Activated CD8-positive, alpha-beta memory T cell treated with anti-CD3 and anti-CD28 coated beads, Interleukin-2, amount 10 ng/mL, durations not matched to agents 7 days and 5 days (primary cell): ENCODE results near the gene KMT2C. TPM values are rescaled to one million over a fixed set of nuclear protein-coding genes. Genes with fewer than 3 reads are reported as not detected.
"Not testable (repeated sequence)": the region's sequence is repeated elsewhere in the genome, so short reads cannot be mapped to it uniquely, and the experiment has no call there.

ENCODE experiments used
- ATAC-seq: fragments of 150-1000 bp; cut with Tn5 transposase; one replicate; pipeline ENCODE4 v1.10.0; 2021; ENCODE audit warnings: moderate library complexity
- CTCF ChIA-PET: fragments of 350-600 bp; sonication (Branson Sonifier 250); formaldehyde crosslinking; loops from one replicate; lab custom pipeline; 2021; ENCODE audit warnings: antibody characterized with exemption; lab: Charles Lee
- DNase-seq: peaks from one replicate; pipeline ENCODE4 v3.0.0-alpha.2; 2020
- H3K27ac Mint-ChIP-seq: one replicate; pipeline ENCODE4 v1.8.0; 2021; ENCODE audit warnings: mild to moderate bottlenecking, mixed read lengths
- H3K27me3 Mint-ChIP-seq: one replicate; pipeline ENCODE4 v1.8.0; 2021; ENCODE audit warnings: mixed read lengths
- H3K36me3 Mint-ChIP-seq: one replicate; pipeline ENCODE4 v1.8.0; 2021; ENCODE audit warnings: mild to moderate bottlenecking, mixed read lengths
- H3K4me1 Mint-ChIP-seq: one replicate; pipeline ENCODE4 v1.8.0; 2021; ENCODE audit warnings: mixed read lengths
- H3K4me3 Mint-ChIP-seq: one replicate; pipeline ENCODE4 v1.8.0; 2021; ENCODE audit warnings: mild to moderate bottlenecking, moderate library complexity, mixed read lengths
- H3K9me3 Mint-ChIP-seq: one replicate; pipeline ENCODE4 v1.8.0; 2022; ENCODE audit warnings: low read depth, mixed read lengths
- total RNA-seq, 2 experiments: library from RNA; stranded (reverse); gene quantifications; one replicate each; pipeline ENCODE4 v1.2.3, GENCODE V29; 2021

The KMT2C gene
- total RNA-seq, 2 experiments from 2014 or later, result 58.2 to 86.6 TPM

DNA sequence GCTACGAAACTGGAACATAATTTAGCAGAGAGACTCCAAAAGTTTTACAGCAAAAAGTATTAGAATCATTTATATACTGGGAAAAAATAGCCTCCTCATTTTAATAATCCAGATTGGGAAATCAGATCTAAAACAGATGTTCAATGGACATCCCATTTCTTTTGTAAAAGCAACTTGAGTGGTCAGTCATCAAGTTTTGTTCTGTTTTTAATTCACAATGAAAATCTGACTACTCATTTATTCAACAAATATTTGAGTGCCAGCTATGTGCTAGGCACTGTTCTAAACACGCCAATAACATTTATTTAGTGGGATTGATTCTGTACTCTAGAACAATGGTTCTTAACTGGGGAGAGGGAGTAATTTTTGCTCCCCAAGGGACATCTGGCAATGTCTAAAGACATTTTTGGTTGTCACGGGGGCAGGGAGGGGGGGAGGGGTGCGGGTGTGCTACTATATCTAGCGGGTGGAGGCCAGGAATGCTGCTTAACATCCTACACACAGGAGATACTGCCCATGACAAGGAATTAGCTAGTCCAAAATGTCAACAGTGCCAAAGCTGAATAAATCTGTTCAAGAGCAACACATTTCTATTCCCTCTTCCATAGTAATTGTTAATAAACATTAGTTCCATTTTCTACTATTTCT, 54.7 kb downstream of the KMT2C start:
- H3K36me3 Mint-ChIP-seq, H3K27me3 Mint-ChIP-seq, H3K27ac Mint-ChIP-seq, DNase-seq, CTCF ChIA-PET, H3K4me3 Mint-ChIP-seq, ATAC-seq, H3K4me1 Mint-ChIP-seq, H3K9me3 Mint-ChIP-seq: not testable (repeated sequence)

DNA sequence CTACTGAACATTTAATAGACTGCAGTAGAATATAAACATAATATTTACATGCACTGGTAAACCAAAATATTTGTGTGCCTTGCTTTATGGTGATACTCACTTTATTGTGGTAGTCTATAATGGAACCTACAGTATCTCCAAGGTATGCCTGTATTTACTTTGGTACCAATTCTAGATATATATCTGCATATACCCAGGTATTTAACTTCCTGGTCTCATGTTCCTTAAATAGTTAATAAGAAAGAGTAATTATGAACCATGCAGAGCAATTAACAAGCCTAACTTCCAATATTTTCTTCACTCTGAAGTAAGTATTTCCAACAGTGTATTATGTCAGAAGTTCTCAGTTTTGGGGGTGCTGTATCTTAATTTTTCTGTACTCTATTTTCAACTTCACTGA, 57.3 kb downstream of the KMT2C start:
- H3K27me3 Mint-ChIP-seq, CTCF ChIA-PET, ATAC-seq: not testable (repeated sequence)

DNA sequence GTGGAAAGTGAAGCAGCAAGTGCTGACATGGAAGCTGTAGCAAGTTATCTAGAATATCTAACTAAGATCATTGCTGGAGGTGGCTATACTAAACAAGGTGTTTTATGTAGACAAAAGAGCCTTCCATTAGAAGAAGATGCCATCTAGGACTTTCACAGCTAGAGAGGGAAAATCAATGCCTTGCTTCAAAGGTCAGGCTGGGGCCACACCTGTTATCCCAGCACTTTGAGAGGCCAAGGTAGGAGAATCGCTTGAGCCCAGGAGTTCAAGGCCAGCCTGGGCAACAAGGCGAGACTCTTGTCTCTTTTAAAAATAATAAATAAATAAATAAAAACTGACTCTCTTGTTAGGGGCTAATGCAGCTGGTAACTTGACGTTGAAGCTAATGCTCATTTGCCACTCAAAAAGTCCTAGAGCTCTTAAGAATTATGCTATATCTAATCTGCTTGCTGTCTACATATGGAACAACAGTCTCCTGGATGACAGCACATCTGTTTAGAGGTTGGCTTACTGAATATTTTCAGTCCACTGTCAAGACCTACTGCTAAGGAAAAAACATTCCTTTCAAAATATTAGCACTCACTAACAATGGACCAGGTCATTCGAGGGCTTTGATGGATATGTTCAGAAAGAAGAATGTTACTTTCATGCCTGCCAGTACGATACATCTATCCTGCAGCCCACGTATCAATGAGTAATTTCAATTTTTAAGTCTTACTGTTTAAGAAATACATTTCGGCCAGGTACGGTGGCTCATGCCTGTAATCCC, 58.9 kb downstream of the KMT2C start:
- peaks cover 24% of the 10 kb centered on the region for H3K36me3 Mint-ChIP-seq
- not testable (repeated sequence) for H3K27ac Mint-ChIP-seq, DNase-seq, ATAC-seq, H3K4me1 Mint-ChIP-seq, H3K4me3 Mint-ChIP-seq, H3K27me3 Mint-ChIP-seq
- CTCF ChIA-PET, result interaction anchor here (0.6 kb wide), 1 partner anchor 163 kb away, joined by 3 read pairs; no protein-coding TSS in a partner anchor
- H3K9me3 Mint-ChIP-seq, result peaks cover 11% of the 10 kb centered on the region

More for the DNA sequence above, 57.3 kb downstream of the KMT2C start:
- peaks cover 12% of the 10 kb centered on the region for H3K36me3 Mint-ChIP-seq
- not testable (repeated sequence) for DNase-seq, H3K9me3 Mint-ChIP-seq, H3K27ac Mint-ChIP-seq, H3K4me3 Mint-ChIP-seq, H3K4me1 Mint-ChIP-seq

DNA sequence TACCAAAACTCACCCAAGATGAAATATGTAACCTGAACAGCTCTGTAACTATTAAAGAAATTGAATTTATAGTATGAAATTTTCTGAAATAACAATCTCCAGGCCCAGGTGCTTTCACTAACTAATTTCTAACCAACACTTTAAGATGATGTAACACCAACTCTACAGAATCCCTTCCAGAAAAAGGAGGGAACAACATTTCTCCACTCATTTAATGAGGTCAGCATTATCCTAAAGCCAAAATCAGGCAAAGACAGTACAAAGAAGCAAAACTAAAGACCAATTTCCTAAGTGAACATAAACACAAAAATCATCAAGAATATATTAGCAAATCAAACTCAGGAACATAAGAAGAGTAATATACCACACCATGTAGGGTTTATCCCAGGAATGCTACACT, 65.5 kb downstream of the KMT2C start:
- H3K4me1 Mint-ChIP-seq, result peaks cover 12% of the 10 kb centered on the region
- peaks cover 19% of the 10 kb centered on the region for H3K9me3 Mint-ChIP-seq
- CTCF ChIA-PET, result no interaction called here
- DNase-seq (no peak), ATAC-seq (no peak)
- peaks cover 47% of the 10 kb centered on the region for H3K36me3 Mint-ChIP-seq
- no peaks in the 10 kb centered on the region for H3K27me3 Mint-ChIP-seq
- H3K4me3 Mint-ChIP-seq, result no peak overlapping the region
- H3K27ac Mint-ChIP-seq, result no peak overlapping the region

DNA sequence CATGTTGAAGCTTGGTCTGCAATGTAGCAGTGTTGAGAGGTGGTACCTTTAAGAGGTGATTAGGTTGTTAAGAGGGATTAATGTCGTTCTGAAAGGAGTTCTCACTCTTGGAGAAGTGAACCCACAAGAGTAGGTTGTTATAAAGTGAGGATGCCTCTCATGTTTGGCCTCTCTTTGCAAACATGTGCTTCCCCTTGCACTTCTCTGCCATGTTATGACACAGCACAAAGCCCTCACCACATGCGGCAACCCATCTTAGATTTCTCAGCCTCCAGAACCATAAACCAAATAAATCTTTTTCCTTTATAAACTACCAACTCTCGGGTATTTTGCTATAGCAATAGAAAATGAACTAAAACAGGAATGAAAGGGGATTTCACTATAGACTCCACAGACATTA, 66.3 kb downstream of the KMT2C start:
- Mint-ChIP-seq H3K27me3 (no peaks in the 10 kb centered on the region), H3K9me3 (peaks cover 19% of the 10 kb centered on the region), H3K27ac (no peak overlapping the region), H3K4me1 (peaks cover 12% of the 10 kb centered on the region), H3K36me3 (peaks cover 47% of the 10 kb centered on the region), H3K4me3 (no peak overlapping the region)
- no peak for ATAC-seq
- no peak for DNase-seq
- CTCF ChIA-PET, result no interaction called here

DNA sequence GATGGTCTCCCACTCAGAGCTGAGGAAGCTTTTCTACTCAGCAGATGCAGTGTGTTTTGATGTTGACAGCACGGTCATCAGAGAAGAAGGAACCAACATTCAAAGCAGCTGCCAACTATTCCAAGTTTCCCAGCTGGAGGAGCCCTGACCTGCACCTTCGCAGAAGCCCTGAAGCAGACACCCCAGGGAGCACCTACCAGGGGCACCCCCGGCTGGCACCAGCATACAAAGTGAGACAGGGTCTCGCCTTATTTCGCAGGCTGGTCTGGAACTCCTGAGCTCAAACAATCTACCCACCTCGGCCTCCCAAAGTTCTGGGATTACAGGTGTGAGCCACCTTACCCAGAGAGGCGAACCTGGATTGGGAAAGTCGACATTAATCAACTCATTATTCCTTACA, 68.6 kb downstream of the KMT2C start:
- Mint-ChIP-seq H3K4me3 (no peak overlapping the region), H3K36me3 (peaks cover 33% of the 10 kb centered on the region), H3K9me3 (peaks cover 12% of the 10 kb centered on the region), H3K27me3 (no peaks in the 10 kb centered on the region), H3K27ac (no peak overlapping the region), H3K4me1 (peaks cover 16% of the 10 kb centered on the region)
- CTCF ChIA-PET, result no interaction called here
- ATAC-seq, result no peak
- DNase-seq, result no peak

DNA sequence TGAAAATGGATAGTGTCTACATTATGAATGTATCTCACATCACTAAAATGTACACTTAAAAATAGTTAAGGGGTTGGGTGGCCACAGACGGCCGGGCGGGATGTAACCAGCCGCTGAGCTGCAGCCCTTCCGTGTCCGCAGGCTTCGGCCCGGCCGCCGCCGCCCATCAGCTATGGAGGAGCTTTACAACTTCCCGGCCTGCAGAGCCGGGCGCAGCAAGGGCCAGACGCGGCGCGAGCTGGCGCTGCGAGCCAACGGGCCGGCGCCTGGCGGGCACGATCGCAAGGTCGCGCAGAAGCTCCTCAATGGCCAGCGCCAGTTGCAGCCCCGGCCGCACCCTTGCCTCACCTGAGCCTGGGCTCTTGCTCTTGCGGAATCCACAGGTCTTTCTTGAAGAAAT, 69.1 kb downstream of the KMT2C start:
- H3K36me3 Mint-ChIP-seq, result peaks cover 29% of the 10 kb centered on the region
- no peak for DNase-seq
- H3K27me3 Mint-ChIP-seq, result no peaks in the 10 kb centered on the region
- ATAC-seq, result no peak
- H3K4me1 Mint-ChIP-seq, result peaks cover 16% of the 10 kb centered on the region
- CTCF ChIA-PET, result no interaction called here
- no peak overlapping the region for H3K4me3 Mint-ChIP-seq
- H3K9me3 Mint-ChIP-seq, result peaks cover 9% of the 10 kb centered on the region
- H3K27ac Mint-ChIP-seq, result no peak overlapping the region

- ATAC-seq, result no peak
- CTCF ChIA-PET, result no interaction called here
- Mint-ChIP-seq H3K9me3 (peaks cover 7% of the 10 kb centered on the region), H3K27me3 (no peaks in the 10 kb centered on the region), H3K4me3 (no peak overlapping the region), H3K36me3 (peaks cover 26% of the 10 kb centered on the region), H3K27ac (no peak overlapping the region), H3K4me1 (peaks cover 14% of the 10 kb centered on the region)
- DNase-seq, result no peak
Measured at GRCh38 chr7:152365982-152366603, 69.7 kb downstream of the KMT2C start.

GRCh38 chr7:152363798-152364197, 72.0 kb downstream of the KMT2C start:
- no peak for DNase-seq
- Mint-ChIP-seq H3K9me3 (peaks cover 3% of the 10 kb centered on the region), H3K27ac (no peak overlapping the region), H3K4me1 (peaks cover 12% of the 10 kb centered on the region), H3K27me3 (no peaks in the 10 kb centered on the region), H3K36me3 (peaks cover 19% of the 10 kb centered on the region), H3K4me3 (no peak overlapping the region)
- ATAC-seq, result no peak
- CTCF ChIA-PET, result no interaction called here

GRCh38 chr7:152362128-152362926, 73.5 kb downstream of the KMT2C start:
- ATAC-seq (no peak), DNase-seq (no peak)
- no peaks in the 10 kb centered on the region for H3K27me3 Mint-ChIP-seq
- H3K27ac Mint-ChIP-seq, result no peak overlapping the region
- peaks cover 8% of the 10 kb centered on the region for H3K4me1 Mint-ChIP-seq
- peaks cover 3% of the 10 kb centered on the region for H3K9me3 Mint-ChIP-seq
- H3K36me3 Mint-ChIP-seq, result peaks cover 14% of the 10 kb centered on the region
- no peak overlapping the region for H3K4me3 Mint-ChIP-seq
- CTCF ChIA-PET, result no interaction called here

DNA sequence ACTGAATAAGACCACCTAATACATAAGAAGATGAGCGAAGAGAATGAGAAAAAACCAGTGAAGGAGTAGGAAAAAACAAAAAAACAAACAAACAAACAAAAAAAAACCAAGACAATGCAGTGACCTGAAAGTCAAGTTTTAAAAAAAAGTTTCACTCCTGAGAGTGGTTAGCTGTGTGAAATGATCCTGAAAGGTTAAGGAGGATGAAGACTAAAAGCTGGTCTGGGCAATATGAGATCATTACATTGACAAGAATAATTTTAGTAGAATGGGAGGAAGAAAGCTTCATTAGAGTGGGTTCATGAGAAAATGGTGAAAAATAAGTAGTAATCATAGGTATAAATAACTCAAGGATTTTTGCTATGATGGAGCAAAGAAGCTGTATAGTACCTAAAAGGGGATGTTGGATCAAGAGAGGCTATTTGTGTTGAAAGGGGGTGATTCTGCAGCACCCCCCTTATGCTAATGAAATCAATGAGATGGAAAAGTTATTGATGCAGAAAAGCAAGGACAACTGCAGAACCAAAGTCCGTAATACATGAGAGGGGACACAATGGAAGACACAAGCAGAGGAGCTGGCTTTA, 80.2 kb downstream of the KMT2C start:
- no peaks in the 10 kb centered on the region for H3K27me3 Mint-ChIP-seq
- no peak for DNase-seq
- H3K4me1 Mint-ChIP-seq, result no peaks in the 10 kb centered on the region
- H3K36me3 Mint-ChIP-seq, result peaks cover 43% of the 10 kb centered on the region
- ATAC-seq, result no peak
- H3K4me3 Mint-ChIP-seq, result no peak overlapping the region
- no peak overlapping the region for H3K27ac Mint-ChIP-seq
- H3K9me3 Mint-ChIP-seq, result peaks cover 4% of the 10 kb centered on the region
- CTCF ChIA-PET, result interaction anchor here (0.6 kb wide), 1 partner anchor 19 kb away, joined by 3 read pairs; no protein-coding TSS in a partner anchor

GRCh38 chr7:152354061-152354460, 81.7 kb downstream of the KMT2C start:
- Mint-ChIP-seq H3K27ac (no peak overlapping the region), H3K4me1 (no peaks in the 10 kb centered on the region), H3K9me3 (peaks cover 4% of the 10 kb centered on the region), H3K36me3 (peaks cover 50% of the 10 kb centered on the region), H3K4me3 (no peak overlapping the region), H3K27me3 (no peaks in the 10 kb centered on the region)
- CTCF ChIA-PET, result interaction anchor here (1.1 kb wide), 1 partner anchor 17 kb away, joined by 3 read pairs; no protein-coding TSS in a partner anchor
- ATAC-seq, result no peak
- DNase-seq, result no peak

- not testable (repeated sequence) for H3K27ac Mint-ChIP-seq, H3K9me3 Mint-ChIP-seq, H3K4me3 Mint-ChIP-seq, DNase-seq, ATAC-seq, H3K4me1 Mint-ChIP-seq, H3K27me3 Mint-ChIP-seq
- H3K36me3 Mint-ChIP-seq, result peaks cover 56% of the 10 kb centered on the region
- CTCF ChIA-PET, result interaction anchor here (1.1 kb wide), 1 partner anchor 16 kb away, joined by 3 read pairs; no protein-coding TSS in a partner anchor
Measured at GRCh38 chr7:152353281-152353680, 82.5 kb downstream of the KMT2C start.
